Heart right ventricle (tissue), 16 donors: Measurements from ENCODE around the gene CCDC188. TPM values are rescaled to one million over a fixed set of nuclear protein-coding genes. Genes with fewer than 3 reads are reported as not detected.

Experiments used
- ATAC-seq, 8 donors: fragments of 200-7000 bp; cut with Tn5 transposase; one replicate each; pipeline ENCODE4 v1.9.1; 2020; ENCODE audit warnings: mild to moderate bottlenecking in 8 of 8, moderate library complexity in 8 of 8, moderate number of reproducible peaks in 1 of 8
- DNase-seq, 2 donors: peaks; one replicate each; pipeline ENCODE4 v3.0.0-alpha.2; 2020
- H3K27ac ChIP-seq, 10 donors: fragments of 200-600 bp; sonication (generic) in 2 of 10; one replicate each; pipeline versions ENCODE4 v1.5.0 to v1.8.0; 2020 to 2022; ENCODE audit warnings: mild to moderate bottlenecking in 3 of 10
- H3K27me3 ChIP-seq, 7 donors: fragments of 200-600 bp; one replicate each; pipeline ENCODE4 v1.8.0; 2021 to 2022; ENCODE audit warnings: mild to moderate bottlenecking in 2 of 7
- H3K36me3 ChIP-seq, 9 donors: fragments of 200-600 bp; sonication (generic) in 1 of 9; one replicate each; pipeline versions ENCODE4 v1.5.0 to v1.8.0; 2020 to 2022; ENCODE audit warnings: mild to moderate bottlenecking in 2 of 9
- H3K4me1 ChIP-seq, 9 donors: fragments of 200-600 bp; sonication (generic) in 1 of 9; one replicate each; pipeline versions ENCODE4 v1.5.0 to v1.8.0; 2020 to 2022; ENCODE audit warnings: mild to moderate bottlenecking in 4 of 9
- H3K4me3 ChIP-seq, 10 donors: fragments of 200-600 bp; sonication (generic) in 2 of 10; one replicate each; pipeline versions ENCODE4 v1.5.0 to v1.8.0; 2020 to 2022; ENCODE audit warnings: mild to moderate bottlenecking in 7 of 10, moderate library complexity in 2 of 10
- H3K9me3 ChIP-seq, 11 donors: fragments of 200-600 bp in 10 of 11; sonication (generic) in 2 of 11; one replicate each; pipeline versions ENCODE4 v1.5.0 to v1.8.0; 2013 to 2022; ENCODE audit warnings: mild to moderate bottlenecking in 2 of 11, control low read depth in 1 of 11, moderate library complexity in 1 of 11
- WGBS, 2 donors: extraction: QIAGEN DNeasy Blood & Tissue Kit; methylation state at CpG; one replicate each; pipeline ENCODE4 v1.1.7; 2013; ENCODE audit warnings: inconsistent platforms in 1 of 2; 5-methylcytosine and 5-hydroxymethylcytosine counted together
- intact Hi-C, 10 donors: fragments of 100-400 bp; cut with DNase I; formaldehyde crosslinking; loops; one replicate each; pipeline versions ENCODE4 v1.11.1 to v1.14.2; 2022
- polyA plus RNA-seq, 2 donors: library from polyadenylated mRNA; stranded (reverse); fragments of 200-250 nt; gene quantifications; one replicate each; pipeline ENCODE4 v1.2.3, GENCODE V29; 2013
- total RNA-seq, 10 donors: library from RNA; stranded (reverse); fragmentation: NEBNext Ultra II Directional in 3 of 10; extraction: Animal tissue kit (Norgen Biotek cat#: 25700) in 3 of 10; gene quantifications; one replicate each; pipeline versions ENCODE4 v1.2.1 to v1.2.4, GENCODE V29; 2021 to 2023
- TF ChIP-seq, protein P1 (sequence below), 9 donors: fragments of 200-600 bp; sonication (generic) in 2 of 9; IDR thresholded peaks; one replicate each; pipeline versions ENCODE4 v1.5.0 to v1.8.0; 2021 to 2022; ENCODE audit warnings: antibody characterized with exemption in 9 of 9, mild to moderate bottlenecking in 5 of 9, moderate library complexity in 1 of 9
- donor health status: Arrhythmogenic right ventricular cardiomyopathy.
- donor health status: ischemic (EF 13 %, LVEDD 7.1; RV severe dilation, severe dysfunction).
- donor health status: healthy with polysubstance abuse.
- donor health status: DM: no; HTN: yes; CAD: no.
- donor health status: DM: no; HTN: no; CAD: no.
- donor health status: ischemic (EF 25% LVEDD 6.9; RV normal size, moderate dysfunction).
- donor health status: ischemic (EF 25% LVEDD 5.7; RV mildly dilated, moderate dysfunction).
- donor health status: healthy.
- donor health status: DM: yes; HTN: yes; CAD: no.
- donor health status: Ischemic cardiomyopathy.
- donor health status: ischemic (EF 35%, LVEDD 5.7; RV mildly dilated, moderate dysfunction).
- donor health status: nonischemic (EF 11% LVEDD 7.7; RV severe dilation, severe dysfunction).
- donor health status: DM: yes; HTN: yes; CAD: no.
- donor health status: PGD.
- donor health status: ischemic (EF 29% LVEDD 5.4; RV normal size, mild dysfunction).
- donor health status: nonischemic (EF 23%, LVEDD 6.1; RV moderate dilation, normal function).

The CCDC188 gene
- total and polyA plus RNA-seq, 12 donors = 0.15 to 2.3 (median 0.51) TPM; not detected in 3

DNA sequence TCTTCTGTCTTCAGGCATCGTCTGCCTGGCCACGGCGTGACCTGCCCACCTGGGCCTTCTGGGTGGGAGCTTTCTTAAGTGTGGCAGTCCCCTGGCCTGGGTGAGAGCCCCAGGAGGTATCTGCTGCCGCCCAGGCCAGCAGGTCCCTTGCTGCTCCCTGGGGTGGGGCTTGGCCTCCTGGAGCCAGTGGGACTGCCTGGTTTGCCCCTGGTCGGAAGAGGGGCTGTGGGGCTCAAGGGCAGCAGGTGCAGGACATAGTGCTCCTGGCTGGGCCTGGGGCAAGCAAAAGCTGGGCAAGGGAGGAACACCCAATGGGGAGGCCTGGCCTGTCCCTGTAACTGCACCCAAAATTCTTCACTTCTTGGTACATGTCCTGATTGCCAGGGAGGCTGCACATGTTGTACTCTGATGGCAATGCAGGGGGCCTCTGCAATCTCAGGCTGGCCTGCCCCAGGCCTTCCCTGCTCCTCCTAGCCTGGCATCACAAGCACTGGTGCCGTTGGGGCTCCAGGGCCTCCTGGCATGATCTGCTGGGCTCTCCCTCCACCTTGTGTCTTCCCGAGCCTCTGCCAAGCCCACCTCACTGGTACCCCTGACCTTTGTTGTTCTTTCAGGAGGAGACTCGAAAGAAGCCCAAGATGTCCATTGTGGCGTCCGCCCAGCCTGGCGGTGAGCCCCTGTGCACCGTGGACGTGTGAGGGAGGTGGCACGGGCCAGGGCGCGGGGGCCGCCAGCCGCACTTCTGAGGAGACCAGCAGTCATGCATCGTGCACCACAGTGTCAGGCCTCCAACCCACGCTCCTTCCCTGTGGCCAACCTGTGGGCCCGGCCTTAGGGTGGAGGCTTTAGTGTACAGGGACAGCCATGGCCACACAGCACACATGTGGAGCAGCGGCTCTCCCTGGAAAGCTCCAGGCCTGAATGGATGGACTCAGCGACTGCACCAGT, 41.2 kb downstream of the CCDC188 start:
- Histone ChIP-seq H3K4me1 (peaks cover 0 to 15% (median 7%) of the 10 kb centered on the region in 9 donors), H3K36me3 (peaks cover 14 to 100% (median 70%) of the 10 kb centered on the region in 9 donors), H3K27me3 (no peaks in the 10 kb centered on the region), H3K4me3 (no peak overlapping the region), H3K27ac (no peak overlapping the region), H3K9me3 (no peaks in the 10 kb centered on the region)
- DNase-seq (peak in 1 of 2 donors; percentile 13), ATAC-seq (peak in 3 of 8 donors; percentile 1 to 4 (median 3))
- 85 to 86% methylated on average over 23 of the region's 23 CpGs for WGBS, 2 donors
- TF ChIP-seq, protein P1, sequence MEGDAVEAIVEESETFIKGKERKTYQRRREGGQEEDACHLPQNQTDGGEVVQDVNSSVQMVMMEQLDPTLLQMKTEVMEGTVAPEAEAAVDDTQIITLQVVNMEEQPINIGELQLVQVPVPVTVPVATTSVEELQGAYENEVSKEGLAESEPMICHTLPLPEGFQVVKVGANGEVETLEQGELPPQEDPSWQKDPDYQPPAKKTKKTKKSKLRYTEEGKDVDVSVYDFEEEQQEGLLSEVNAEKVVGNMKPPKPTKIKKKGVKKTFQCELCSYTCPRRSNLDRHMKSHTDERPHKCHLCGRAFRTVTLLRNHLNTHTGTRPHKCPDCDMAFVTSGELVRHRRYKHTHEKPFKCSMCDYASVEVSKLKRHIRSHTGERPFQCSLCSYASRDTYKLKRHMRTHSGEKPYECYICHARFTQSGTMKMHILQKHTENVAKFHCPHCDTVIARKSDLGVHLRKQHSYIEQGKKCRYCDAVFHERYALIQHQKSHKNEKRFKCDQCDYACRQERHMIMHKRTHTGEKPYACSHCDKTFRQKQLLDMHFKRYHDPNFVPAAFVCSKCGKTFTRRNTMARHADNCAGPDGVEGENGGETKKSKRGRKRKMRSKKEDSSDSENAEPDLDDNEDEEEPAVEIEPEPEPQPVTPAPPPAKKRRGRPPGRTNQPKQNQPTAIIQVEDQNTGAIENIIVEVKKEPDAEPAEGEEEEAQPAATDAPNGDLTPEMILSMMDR (IDR thresholded peaks at IDR 0.05) = no peak
- intact Hi-C loops = loop anchor here in 1 of 10 donors (10.0 kb wide), 1 partner anchor 145 kb away; no protein-coding TSS in a partner anchor

DNA sequence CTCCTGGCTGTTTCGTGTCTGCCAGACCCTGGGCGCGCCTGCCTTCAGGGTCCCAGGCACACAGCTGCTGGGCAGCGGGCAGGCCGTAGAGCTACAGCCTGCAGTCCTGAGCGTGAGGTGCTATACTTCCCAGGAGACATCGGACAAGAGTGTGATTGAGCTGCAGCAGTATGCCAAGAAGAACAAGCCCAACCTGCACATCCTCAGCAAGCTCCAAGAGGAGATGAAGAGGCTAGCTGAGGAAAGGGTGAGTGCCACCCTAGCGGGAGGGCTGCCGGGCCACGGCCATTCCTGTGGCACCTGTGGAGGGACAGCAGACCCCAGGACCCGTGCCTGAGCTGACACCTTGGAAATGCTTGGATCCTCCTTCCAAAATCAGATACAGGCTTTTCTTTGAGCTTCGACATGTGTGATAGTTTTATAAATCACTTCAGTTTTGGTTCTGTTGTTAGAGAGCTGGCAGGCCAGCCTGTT, 42.1 kb downstream of the CCDC188 start:
- intact Hi-C loops = no loop called here
- WGBS, 2 donors = 87 to 90% methylated on average over 12 of the region's 12 CpGs
- peak in 1 of 2 donors; percentile 1 for DNase-seq

DNA sequence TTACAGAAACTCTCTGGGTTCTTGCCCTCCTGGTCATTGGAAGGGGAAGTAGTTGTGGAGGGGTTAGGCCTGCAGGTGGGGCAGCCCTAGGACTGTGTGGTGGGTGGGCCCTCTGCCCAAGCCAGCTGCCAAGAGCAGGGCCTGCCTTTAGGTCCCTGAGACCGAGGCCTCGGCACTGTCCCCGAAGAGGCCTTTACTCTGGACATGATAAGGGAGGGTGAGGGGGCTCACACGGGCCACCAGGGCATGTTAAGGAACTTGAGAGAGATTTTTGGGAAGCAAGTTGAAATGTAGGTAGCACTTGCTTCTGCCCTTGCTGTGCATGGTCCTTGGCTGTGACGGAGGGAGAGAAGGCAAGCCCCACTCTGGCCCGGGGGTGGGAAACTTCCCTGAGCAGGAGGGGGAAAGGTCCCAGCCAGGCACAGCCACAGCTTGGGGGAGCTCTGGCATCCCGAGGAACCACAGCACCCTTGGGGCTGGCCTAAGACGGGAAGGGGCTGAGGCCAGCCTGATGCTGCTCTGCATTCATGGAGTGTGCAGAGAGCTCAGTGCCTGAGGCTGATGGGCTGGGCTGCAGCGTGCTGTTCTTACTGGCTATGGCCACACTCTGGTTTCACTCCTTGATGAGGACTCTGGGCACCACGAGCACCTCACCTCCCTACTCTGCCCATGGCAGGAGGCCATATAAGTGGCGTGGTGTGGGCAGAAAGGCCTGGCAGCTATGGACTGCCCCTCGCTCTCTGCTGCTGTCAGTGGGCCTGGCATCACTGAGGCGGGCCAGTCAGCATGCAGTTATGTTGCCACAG, 42.7 kb downstream of the CCDC188 start:
- TF ChIP-seq, protein P1 (IDR thresholded peaks at IDR 0.05) = no peak
- peaks cover 0 to 15% (median 7%) of the 10 kb centered on the region in 9 donors for H3K4me1 ChIP-seq
- no peak overlapping the region for H3K4me3 ChIP-seq
- DNase-seq (peak in 1 of 2 donors; percentile 6), ATAC-seq (no peak)
- intact Hi-C loops = no loop called here
- WGBS, 2 donors = 83 to 85% methylated on average over 13 of the region's 13 CpGs
- no peaks in the 10 kb centered on the region for H3K9me3 ChIP-seq
- peaks cover 14 to 98% (median 55%) of the 10 kb centered on the region in 9 donors for H3K36me3 ChIP-seq
- H3K27ac ChIP-seq = no peak overlapping the region
- H3K27me3 ChIP-seq = no peaks in the 10 kb centered on the region

More for the DNA sequence above, 42.1 kb downstream of the CCDC188 start:
- ATAC-seq = no peak
- Histone ChIP-seq H3K27me3 (no peaks in the 10 kb centered on the region), H3K4me3 (no peak overlapping the region), H3K36me3 (peaks cover 14 to 98% (median 62%) of the 10 kb centered on the region in 9 donors), H3K27ac (no peak overlapping the region), H3K4me1 (peaks cover 0 to 15% (median 7%) of the 10 kb centered on the region in 9 donors), H3K9me3 (no peaks in the 10 kb centered on the region)
- TF ChIP-seq, protein P1 (IDR thresholded peaks at IDR 0.05) = no peak

DNA sequence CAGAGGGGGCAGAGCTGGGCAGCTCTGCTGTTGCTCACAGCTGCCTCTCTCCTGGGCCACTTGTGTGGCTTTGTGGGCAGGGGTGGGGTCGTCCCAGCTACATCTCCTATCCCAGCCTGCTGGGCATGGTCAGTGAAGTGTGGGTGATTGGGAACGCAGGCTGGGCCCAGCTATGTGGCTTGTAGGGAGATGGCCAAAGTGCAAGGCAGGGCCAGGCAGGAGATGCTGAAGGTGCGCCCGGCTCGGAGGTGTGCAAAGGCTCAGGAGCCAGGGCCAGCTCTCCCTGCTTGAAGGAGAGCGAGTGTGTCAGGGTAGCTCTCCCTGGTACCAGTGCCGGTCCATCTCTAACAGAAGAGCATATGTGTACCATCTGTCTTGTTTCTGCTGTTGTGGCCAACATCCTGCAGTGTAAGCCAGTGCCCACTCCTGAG, 43.4 kb downstream of the CCDC188 start:
- peak in 1 of 2 donors; percentile 6 for DNase-seq
- Histone ChIP-seq H3K4me3 (no peak overlapping the region), H3K4me1 (peaks cover 0 to 12% (median 6%) of the 10 kb centered on the region in 9 donors), H3K27me3 (no peaks in the 10 kb centered on the region), H3K27ac (no peak overlapping the region), H3K36me3 (peaks cover 14 to 98% (median 50%) of the 10 kb centered on the region in 9 donors), H3K9me3 (no peaks in the 10 kb centered on the region)
- ATAC-seq = no peak
- intact Hi-C loops = no loop called here
- 91 to 96% methylated on average over 7 of the region's 7 CpGs for WGBS, 2 donors
- TF ChIP-seq, protein P1 (IDR thresholded peaks at IDR 0.05) = no peak
